Glomerular endothelial cell (primary cell): Measurements from ENCODE around the gene TECPR1. TPM values are rescaled to one million over a fixed set of nuclear protein-coding genes. Genes with fewer than 3 reads are reported as not detected.

Experiments used
- DNase-seq: peaks from one replicate; pipeline ENCODE4 v3.0.0-alpha.2; 2011; ENCODE audit warnings: low read depth, low spot score; ENCODE audit errors: extremely low read depth
- total RNA-seq: library from RNA; depleted of rRNA; stranded (reverse); fragments of >200 nt; gene quantifications from 2 replicates; pipeline ENCODE4 v1.2.3, GENCODE V29; 2015

TECPR1 gene, protein sequence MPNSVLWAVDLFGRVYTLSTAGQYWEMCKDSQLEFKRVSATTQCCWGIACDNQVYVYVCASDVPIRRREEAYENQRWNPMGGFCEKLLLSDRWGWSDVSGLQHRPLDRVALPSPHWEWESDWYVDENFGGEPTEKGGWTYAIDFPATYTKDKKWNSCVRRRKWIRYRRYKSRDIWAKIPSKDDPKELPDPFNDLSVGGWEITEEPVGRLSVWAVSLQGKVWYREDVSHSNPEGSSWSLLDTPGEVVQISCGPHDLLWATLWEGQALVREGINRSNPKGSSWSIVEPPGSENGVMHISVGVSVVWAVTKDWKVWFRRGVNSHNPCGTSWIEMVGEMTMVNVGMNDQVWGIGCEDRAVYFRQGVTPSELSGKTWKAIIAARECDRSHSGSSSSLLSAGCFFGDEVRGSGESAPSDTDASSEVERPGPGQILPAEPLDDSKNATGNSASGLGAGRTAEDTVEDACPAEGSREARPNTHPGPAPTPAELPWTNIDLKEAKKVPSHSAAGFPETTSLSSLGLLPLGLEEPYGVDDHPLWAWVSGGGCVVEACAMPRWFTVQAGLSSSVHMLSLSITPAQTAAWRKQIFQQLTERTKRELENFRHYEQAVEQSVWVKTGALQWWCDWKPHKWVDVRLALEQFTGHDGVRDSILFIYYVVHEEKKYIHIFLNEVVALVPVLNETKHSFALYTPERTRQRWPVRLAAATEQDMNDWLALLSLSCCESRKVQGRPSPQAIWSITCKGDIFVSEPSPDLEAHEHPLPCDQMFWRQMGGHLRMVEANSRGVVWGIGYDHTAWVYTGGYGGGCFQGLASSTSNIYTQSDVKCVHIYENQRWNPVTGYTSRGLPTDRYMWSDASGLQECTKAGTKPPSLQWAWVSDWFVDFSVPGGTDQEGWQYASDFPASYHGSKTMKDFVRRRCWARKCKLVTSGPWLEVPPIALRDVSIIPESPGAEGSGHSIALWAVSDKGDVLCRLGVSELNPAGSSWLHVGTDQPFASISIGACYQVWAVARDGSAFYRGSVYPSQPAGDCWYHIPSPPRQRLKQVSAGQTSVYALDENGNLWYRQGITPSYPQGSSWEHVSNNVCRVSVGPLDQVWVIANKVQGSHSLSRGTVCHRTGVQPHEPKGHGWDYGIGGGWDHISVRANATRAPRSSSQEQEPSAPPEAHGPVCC
- total RNA-seq, result 59.3 and 66.3 TPM in 2 replicates

DNA sequence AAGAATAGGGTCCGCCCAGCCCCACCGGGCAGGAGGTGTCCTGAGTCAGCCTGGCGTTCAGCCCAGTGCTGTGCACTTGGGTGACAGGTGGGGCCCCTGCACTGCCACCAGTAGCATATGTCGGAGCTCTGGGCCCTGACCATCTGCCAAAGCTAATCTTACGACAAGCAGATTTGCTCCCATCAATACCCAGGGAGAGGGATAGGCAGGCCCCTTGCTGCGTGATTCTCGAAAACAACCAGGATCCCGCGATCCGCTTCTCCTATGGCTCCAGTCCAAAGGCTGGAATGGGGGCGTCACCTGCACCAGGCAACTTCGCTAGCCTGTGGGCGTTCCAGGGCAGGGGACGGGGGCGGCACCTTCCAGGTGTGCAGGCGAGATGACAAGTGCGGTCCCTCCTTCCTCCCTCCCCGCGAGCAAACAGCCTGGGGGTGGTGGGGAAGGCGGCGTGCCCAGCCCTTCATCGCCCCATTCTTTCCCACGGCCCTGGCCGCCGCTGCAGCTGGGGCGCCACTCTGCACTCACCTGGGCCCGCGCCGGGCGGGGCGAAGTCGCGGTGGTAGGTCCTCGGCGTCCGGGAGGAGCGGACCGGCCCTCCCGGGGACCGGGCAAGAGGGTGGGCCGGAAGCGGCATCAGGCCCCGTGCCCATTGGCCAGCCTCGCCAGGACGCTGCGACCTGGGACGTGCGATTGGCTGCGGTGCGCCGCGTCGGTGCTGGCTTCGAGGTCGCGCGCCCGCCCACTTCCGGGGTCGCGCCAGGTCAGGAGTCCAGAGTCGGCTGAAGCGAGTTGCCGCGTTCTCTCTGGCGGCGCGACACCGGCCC, at the start of gene TECPR1:
Gene TECPR1 (minus strand): TSS at position 632 of the 824 bp plus-strand sequence. CDS start 6,086 bp downstream, outside the sequence.
- no peak for DNase-seq

DNA sequence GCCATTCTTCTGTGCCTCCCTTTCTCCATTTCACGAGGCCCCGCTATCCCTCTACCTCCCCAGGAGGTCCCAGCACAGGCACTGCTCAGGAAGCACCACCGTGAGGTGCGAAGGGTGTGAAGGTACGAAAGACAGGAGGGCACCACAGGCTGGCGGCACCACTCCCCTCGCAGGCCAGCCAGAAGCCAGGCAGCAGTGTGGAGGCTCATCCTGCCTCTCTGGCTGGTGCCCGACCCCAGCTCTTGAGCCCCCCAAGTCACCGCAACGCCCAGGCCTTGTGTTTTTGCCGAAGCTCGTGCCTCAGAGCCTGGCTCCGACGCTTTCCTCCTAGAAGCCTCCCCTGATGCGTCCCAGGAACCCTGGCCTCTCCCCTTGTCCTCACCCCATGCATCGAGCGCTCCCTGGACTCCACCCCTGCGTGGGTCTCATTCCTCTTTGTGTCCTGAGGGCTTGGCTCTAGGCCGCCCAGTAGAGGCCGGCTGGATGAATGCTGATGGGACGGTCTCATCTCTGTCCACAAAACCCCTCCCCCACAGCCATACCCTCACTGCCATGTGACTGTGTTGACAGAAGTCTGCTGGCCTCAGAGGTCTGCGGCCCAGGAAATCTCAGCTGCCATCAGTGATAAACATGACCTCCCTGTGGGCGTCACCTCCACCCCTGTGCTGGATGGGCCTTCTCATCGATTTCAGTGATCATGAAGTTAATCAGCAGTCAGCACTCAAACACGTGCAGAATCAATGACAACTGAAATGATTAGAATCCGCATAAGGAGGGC, 48.8 kb upstream of the TECPR1 start:
- DNase-seq, result no peak

DNA sequence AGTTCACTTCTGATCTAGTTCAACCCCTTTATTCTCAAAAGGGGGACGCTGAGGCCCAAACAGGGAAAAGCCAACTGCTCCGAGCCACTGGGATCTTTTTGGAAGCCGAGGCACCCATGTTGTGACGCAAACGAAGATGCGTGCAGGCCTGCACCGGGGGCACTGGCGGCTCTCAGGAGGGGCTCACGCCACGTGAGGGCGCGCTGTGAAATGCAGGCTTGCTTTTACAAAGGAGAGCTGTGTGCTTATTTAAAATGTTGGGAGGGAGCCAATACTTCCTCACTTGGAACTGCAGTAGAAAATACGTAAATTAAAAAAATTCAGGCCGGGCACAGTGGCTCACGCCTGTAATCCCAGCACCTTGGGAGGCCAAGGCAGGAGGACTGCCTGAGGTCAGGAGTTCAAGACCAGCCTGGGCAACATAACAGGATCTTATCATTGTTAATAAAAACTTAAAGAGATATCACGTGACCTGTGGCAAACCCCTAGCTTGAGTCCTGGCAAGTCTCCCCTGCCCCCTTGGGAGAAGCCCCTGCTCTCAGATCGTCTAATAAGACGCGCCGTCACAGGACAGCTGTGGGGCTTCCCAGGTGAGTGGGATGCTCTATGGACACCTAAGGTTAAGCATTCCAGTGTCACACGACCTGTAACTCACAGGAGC, 45.7 kb upstream of the TECPR1 start:
- no peak for DNase-seq

DNA sequence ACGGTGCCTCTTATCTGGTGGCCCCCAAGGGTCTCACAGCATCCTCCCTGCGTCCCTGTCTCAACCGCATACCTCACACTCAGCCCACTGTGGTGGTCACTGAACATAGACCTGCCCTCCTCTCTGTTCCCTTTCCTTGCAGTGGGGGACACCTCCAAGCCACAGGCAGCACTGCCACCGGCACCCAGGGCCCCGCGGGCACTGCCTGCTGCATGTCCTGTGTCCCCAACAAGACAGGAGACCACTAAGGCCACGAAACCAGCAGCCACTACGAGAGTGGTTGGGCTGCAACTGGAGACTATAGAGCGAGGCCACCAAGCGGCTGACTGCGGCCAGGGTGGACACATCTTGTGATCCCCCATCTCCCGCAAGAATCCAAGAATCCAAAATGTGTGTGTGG, 44.8 kb upstream of the TECPR1 start:
- no peak for DNase-seq

DNA sequence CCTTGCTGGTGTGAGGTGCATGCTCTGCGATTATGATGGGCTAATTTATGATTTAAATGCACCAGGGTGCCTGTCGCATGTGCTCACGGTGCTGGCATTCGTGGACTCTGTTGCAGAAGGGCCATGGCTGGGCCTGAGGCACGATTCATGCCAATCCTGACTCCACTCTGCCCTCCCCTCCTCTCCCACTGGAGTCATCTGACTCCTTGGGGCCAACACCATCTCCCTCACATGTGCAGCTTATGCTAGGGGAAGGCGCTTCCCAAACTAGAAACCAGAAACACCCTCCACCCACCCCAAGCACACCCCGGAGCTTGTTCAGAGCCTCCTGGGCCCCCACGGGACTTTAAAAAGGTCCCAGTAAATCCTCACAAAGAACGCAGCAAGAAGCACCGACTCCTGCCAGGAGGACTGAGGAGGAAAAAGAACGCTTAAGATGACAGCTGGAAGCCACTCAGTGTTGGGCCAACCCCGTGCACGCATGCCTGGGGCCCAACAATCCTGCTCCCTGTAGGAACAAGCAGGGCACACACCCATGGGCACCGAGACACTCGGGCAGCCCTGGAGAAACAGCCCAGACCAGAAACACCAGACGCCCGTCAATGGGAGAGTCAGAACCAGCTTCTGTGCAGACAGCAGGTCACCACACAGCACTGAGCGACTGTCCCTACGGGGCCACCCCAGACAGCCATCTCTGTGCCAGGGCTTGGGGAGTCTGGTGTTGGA, 43.6 kb upstream of the TECPR1 start:
- DNase-seq, result no peak

DNA sequence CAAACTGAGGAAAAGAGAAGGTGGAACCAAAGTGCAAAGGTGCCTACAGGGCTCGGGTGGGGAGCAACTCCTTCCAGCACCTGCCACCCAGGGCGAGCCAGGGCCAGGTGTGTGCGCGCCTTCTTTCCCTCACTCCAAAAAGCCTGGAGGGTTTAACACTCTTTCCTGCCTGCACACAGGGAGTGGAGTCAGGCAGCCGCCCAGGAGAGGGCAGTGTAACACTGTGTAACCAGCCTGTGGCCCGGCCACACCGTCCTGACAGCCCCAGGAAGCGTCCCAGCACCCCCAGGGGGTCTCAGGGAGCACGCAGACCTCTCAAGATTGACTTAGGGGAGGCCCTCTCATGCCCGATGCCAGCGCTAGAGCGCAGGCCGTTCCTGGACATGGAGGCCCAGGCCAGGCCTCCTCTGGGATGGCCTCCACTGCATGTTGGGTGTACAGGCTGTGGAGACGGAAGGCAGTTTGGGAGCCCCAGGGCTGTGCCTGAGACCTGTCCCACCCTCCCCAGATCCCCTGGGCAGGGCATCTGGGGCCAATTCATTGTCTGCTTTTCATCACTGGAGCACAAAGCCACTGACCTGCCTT, 42.9 kb upstream of the TECPR1 start:
- no peak for DNase-seq

DNA sequence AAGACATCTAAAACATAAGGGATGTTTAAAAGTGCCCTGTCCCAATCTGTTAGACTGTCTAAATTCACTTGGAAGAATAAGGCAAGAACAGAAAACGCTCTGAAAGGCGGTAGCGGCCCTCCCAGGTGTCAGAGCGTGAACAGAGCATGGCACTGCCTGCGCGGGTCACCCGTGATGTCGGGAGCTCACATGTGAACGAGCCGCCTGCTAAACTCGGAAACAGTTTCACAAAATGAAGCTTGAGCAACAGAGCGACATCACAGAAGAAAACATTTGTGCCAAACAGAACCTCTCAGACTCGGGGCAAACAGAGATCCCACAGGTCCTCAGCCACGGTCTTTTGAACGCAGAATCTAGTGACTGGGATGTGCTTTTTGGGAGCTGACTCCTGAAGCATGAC, 42.3 kb upstream of the TECPR1 start:
- DNase-seq, result no peak

DNA sequence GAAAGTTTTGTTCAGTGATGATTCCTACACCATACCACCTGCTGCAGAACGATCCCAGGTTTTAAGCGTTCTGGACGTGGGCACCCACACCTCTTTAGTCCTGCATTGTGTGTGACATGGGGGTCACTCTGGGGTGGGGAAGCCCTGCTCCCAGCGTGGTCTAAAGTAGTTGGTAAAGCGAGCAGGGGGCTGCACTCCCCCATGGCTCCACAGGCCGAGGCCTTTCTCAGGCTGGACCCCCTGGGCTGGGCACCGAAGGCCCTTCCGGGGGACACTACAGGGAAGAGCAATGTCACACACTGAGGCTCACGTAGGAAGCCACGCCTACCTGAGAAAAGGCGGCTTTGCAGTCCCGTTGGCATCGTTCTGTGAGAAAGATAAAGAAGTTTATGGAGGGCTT, 41.7 kb upstream of the TECPR1 start:
- no peak for DNase-seq

DNA sequence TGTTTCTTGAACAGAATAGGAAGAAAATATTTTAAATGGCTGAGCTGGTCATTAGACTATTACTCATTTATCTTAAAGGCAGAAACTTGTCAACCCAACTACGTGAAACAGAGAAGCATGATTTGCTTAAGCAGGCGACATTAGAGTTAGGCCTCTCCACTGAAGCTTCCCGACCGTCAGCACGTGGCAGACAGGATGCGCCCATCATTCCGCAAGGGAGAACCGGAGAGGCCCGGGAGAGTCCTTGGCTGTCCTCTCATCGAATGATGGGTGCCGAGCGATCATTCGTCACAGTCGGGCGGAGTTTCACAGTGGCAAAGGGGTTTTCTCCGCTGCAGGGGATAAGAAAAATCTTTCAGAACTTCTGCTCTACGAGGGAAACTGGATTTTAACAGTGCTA, 41.2 kb upstream of the TECPR1 start:
- DNase-seq, result no peak

DNA sequence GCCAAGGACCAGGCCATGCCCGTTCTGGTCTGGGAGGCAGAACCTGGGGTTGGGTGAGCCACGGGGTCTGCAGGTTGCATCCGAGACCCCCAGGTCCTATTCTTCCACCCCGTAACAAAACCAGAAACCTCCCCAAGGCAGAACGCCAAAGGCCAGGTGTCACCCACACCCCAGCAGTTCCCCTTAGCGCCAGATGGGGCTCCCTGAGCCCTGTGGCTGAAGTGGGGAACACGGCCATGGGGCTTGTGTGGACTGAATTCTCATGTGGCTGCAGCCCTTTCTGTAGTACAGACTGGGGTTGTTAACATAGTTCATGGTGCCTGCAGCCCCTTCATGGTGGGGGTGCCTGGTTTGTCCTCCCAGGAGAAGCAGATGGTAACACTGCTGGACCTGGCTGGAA, 39.7 kb upstream of the TECPR1 start:
- no peak for DNase-seq

DNA sequence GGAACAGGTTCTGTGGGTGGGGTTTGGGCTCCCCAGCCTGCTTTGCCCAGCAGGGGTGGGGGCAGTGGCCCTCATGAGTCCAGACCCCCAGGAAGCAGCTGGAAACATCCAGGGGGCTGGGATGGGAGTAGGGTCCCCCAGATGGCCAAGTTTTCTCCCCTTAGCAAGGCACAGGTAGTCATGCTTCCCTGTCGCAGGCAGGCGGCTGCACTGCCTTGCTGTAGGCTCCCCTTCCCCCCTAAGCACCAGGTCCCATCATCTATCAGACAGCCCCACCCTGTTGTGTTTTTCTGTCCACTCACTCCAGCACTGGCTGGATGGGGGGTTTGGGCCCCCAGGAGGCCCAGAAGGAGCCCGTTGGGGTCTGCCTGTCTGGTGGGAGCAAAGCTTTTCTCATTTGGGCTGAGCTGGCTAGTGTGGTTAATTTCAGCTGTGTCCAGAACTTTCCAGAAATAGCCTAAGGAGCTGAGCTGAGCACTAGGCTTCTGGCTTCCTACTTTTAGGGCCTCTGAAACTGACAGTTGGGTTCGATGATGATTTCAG, 37.4 kb upstream of the TECPR1 start:
- DNase-seq, result no peak

DNA sequence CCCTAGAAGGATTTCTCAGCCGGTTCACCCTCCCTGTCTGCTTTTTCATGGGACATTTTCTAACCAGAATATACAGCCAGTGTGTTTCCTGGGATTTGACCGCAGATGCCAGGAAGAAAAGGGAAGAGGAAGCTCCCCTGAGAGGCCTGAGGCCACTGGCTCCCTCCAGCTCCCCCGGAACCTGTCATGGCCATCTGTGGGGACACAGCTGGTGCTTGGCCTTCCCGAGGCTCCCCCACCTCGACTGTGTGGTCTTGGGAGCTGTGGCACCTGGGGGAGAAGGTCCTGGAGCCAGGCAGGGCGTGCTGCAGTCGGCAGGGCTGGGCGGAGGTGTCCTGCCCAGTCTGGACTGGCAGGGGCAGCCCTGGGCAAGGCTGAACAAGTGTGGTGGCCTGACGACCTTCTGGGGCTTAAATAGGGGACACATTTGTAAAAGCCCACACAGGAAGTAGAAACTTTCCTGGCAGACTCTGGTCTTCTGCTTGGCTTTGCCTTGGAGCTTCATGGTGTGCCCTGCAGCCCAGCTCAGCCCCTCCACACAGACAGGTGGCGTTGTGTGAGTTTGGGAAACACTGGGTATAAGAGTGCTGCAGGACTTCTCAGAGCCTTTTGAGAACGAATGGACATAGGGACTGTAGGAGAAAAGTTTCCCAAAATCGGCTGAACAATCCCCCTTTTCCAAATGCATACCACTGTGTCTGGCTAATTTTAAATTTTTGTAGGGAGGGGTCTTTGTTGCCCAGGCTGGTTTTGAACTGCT, 36.2 kb upstream of the TECPR1 start:
- DNase-seq, result no peak

DNA sequence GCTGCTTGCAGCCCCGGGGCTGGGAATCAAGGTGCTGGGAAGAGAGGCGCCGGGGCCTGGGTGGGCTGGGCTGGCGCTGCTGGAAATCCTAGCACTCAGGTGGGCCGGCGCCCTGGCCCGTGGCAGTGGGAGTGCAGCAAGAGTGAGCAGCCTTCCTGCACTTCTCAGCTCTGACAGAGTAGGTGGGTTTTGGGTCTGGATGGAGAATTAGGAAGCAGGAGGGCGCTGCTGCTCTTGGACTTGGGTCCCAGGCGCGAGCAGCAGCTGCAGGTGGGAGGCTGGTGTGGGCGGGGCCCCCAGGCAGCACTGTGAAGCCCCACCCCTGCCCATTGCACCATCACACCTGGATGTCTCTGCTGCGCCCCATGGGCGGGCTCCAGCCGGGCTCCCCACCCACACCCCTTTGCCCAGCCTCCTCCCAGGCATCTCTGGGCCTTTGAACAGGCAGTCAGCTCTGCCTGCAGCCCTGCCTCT, 35.5 kb upstream of the TECPR1 start:
- no peak for DNase-seq

DNA sequence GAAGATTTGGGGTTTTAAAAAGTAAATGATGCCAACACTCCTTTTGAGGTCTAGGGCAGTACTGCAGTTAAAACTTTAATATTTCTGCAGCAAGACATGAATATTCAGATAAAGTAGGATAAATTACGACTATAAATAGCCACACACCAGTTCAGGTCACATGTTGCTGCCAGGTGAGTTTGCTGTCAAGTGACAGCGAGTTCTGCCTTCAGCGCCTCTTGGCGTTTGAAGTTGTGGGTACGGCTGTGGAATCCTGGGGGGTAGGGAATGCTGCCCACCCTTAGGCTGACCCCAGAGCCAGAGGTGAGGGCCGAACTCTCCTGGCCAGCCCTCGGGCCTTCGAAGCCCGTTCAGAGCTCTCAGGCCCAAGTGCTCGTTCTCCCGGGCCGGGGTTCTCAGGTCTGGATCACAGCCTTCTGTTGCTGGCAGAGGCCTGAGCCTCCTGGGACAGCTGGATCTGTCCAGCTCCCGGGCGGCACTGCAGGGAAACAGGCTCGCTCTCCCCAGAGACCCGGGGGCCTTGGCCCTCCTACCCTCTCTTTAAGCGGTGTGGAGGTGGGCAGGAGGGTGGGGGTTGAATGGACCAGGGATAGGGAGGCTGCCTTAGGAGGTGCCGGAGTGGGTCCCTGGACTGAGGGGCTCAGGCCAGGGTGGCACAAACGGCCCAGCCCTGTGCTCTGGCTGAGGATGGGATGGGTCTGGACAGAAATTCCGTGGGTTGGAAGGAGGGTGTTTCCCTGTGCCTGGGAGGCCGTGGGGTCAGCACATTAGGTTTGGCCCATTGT, 34.9 kb upstream of the TECPR1 start:
- no peak for DNase-seq

DNA sequence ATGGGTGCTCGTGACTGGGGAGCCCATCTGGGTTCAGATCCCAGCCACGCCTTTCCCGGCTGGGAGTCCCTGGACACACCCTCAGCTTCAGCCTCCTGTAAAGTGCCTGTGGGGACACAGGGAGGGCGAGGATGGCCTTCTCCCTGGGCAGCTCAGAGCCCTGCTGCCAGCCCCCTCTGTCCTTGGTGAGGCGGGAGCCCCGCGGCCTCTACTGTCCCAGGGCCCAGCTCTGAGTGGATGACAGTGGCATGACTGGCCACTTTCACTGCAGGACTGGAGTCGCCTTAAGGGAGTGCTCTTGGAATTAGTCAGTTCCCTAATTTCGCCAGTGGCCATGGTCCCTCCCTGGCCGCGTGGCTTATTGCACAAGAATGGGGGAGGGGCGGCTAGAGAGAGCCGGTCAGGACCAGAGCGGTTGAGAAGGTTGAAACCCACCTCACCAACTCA, 34.1 kb upstream of the TECPR1 start:
- no peak for DNase-seq
